Measurements from ENCODE around the gene SCIMP.
"Not testable (repeated sequence)": the region's sequence is repeated elsewhere in the genome, so short reads cannot be mapped to it uniquely, and the experiment has no call there.

Gene SCIMP

DNA sequence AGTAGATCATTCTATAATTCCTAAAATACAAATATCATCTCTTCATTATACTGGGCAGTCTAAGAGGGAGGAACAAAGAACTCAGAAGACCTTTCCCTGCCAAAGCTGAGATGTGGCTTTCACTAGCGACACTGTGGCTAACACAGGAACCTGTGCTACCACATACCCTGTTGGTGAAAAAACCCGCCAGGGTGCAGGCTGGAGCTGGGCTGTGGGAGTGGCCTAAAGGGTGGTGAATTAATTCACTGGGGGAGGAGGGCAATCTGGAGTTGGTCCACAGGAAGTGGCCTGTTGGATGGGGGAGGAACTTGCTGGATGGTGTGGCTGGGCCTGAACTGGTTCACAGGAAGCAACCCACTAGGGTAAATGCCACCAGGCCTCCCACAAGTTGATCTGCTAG is 50.4 kb downstream of the SCIMP start:
- no peak for DNase-seq (ENCODE audit: low read depth)

DNA sequence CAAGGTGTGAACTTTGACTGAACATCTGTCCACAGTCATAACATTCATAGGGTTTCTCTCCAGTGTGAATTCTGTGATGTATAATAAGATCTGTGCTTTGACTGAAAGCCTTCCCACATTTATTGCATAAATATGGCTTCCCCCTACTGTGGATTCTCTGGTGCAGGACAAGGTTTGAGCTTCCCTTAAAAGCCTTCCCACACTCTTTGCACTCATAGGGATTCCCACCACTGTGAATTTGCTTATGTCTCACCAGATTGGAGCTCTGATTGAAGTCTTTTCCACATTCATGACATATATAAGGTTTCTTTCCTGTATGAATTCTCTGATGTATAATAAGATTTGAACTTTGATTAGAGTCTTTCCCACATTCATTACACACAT is 51.3 kb downstream of the SCIMP start:
- no peak for DNase-seq (ENCODE audit: low read depth)

DNA sequence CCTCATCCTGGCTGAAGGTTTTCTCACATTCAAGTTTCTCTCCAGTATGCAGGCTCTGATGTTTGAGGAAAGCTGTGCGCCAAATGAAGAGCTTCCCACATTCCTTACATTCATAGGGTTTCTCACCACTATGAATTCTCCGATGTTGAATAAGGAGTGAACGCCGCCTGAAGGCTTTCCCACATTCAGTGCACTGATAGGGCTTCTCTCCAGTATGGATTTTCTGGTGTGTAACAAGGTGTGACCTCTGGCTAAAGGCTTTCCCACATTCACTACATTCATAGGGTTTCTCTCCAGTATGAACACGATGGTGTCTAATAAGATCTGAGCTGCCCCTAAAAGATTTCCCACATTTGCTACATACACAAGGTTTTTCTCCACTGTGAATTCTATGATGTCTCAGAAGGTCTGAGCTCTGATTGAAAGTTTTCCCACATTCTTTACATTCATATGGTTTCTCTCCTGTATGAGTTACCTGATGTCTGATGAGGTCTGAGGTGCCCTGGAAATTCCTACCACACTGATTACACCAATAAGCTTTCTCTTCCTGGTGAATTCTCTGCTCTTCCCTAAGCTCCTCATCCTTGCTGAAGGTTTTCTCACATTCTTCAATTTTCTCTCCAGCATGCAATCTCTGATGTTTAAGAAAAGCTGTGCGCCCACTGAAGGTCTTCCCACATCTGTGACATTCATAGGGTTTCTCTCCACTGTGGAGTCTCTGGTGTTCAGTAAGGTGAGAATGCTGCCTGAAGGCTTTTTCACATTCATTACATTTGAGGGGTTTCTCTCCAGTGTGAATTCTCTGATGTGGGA is 51.9 kb downstream of the SCIMP start:
- no peak for DNase-seq (ENCODE audit: low read depth)

DNA sequence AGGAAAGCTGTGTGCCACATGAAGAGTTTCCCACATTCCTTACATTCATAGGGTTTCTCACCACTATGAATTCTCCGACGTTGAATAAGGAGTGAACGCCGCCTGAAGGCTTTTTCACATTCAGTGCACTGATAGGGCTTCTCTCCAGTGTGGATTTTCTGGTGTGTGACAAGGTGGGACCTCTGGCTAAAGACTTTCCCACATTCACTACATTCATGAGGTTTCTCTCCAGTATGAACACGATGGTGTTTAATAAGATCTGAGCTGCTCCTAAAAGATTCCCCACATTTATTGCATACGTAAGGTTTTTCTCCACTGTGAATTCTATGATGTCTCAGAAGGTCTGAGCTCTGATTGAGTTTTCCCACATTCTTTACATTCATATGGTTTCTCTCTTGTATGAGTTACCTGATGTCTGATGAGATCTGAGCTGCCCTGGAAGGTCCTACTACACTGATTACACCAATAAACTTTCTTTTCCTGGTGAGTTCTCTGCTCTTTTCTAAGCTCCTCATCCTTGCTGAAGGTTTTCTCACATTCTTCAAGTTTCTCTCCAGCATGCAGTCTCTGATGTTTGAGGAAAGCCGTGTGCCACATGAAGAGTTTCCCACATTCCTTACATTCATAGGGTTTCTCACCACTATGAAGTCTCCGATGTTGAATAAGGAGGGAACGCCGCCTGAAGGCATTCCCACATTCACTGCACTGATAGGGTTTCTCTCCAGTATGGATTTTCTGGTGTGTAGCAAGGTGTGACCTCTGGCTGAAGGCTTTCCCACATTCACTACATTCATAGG is 53.0 kb downstream of the SCIMP start:
- DNase-seq (ENCODE audit: low read depth), result no peak

DNA sequence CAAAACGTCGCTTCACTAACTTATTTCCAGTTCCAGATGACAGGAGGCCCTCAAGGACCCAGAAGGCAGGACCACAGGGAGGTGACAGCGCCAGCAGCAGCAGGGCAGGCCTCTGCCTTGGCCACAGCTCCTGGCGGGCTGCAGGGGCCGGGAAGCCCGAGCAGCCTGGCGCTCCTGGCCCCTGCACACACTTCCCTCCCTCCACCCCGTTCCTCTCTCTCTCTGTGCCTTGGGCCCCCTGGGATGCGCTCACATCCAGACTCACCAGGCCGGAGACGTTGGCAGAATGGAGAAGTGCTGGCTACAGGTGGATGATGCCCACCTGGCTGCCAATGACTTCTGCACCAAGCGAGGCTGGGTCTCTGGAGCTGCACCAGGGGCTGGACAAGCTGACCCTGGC is 55.7 kb downstream of the SCIMP start:
- no peak for DNase-seq (ENCODE audit: low read depth)

DNA sequence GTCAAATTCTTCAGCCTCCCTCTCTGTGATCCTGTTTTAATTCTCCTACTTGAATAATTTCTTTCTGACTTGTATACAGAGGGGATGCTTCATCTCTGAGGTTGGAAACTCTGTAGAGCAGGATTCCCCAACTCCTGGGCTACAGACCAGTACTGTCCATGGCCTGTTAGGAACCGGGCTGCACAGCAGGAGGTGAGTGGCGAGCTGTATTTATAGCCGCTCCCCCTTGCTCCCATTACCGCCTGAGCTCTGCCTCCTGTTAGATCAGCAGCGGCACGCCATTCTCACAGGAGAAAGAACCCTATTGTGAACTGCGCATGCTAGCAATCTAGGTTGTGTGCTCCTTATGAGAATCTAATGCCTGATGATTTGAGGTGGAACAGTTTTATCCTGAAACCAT is 59.6 kb downstream of the SCIMP start:
- not testable (repeated sequence) for DNase-seq (ENCODE audit: low read depth)

DNA sequence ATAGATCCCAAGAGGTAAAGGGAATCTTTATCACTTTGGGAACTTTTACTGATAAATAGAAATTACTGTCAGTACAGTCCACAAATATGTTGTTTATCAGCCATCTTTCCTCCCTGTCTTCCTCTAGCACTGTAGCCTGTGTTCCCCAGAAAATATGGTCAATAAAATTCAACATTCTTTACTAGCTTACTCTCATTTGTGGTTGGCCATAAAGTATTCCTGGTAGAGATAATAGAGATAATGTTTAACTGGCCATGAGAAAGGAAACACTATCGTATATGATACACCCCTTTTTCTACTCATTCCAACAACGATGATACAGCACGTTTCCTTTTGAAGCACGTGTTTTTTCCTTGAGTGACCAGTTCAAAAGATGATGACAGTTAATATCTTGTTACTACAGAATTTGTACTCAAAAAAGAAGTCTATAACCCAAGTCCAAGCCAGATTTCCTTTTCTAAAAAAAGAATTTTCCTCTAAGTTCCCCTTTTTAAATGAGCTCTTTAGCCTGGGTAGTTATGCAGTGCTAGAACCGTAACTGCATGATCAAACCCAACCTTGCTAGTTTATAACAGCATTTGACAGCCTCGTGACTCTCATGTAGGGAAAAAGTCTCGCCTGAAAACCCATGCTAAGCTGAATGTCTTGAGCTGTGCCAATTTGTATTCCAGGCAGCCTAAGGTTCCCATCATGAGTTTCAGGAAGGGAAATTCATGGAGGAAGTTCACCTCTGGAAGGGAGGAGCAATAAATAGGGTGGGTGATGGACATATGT is 68.7 kb downstream of the SCIMP start:
- not testable (repeated sequence) for DNase-seq (ENCODE audit: low read depth)

DNA sequence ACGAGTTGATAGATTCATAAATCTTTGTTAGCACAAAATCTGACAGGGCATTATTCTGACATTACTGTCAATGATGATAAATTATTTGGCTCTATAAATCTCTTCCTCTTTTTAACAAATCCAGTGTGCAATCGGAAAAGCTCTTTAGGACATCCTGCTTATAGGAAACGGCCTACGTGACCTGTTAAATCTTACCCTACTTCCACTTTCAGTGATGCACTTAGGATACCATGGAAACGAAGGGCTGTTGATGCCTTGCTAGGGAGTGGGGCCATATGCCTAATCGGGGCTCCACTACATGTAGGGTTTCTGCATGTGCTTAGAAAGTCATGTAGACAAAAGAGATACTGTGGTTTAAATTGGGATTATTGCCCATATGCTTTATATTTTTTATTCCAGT is 70.2 kb downstream of the SCIMP start:
- DNase-seq (ENCODE audit: low read depth), result no peak

DNA sequence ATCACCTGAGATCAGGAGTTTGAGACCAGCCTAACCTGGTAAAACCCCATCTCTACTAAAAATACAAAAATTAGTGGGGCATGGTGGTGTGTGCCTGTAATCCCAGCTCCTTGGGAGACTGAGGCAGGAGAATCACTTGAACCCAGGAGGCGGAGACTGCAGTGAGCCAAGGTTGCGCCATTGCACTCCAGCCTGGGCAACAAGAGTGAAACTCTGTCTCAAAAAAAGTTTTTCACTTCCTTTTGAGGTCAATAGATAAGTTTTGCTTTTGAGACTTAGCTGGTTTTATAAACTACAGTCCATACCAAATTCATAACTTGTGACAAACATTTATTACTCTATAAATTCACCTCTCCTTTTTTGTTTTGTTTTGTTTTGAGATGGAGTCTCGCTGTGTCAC is 72.9 kb downstream of the SCIMP start:
- not testable (repeated sequence) for DNase-seq (ENCODE audit: low read depth)

DNA sequence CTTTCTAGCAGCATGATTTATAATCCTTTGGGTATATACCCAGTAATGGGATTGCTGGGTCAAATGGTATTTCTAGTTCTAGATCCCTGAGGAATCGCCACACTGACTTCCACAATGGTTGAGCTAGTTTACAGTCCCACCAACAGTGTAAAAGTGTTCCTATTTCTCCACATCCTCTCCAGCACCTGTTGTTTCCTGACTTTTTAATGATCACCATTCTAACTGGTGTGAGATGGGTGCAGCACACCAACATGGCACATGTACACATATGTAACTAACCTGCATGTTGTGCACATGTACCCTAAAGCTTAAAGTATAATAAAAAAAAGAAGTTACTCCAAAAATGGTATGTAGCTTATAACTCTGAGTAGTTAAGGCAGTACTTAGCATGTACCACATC is 74.0 kb downstream of the SCIMP start:
- DNase-seq (ENCODE audit: low read depth), result not testable (repeated sequence)

Measured in T-helper 22 cell (primary cell).